CD4-positive, alpha-beta T cell treated with Interleukin-12 subunit alpha and Interleukin-12 subunit beta, for 1 hour (primary cell): ENCODE measurements around the gene GIT1.

ENCODE experiments used
- DNase-seq: peaks from one replicate; pipeline ENCODE4 v3.0.0-alpha.2; 2020

GIT1 gene

GRCh38 chr17:29615492-29616299 is 26.2 kb upstream of the GIT1 start:
- peak; percentile 89 for DNase-seq

GRCh38 chr17:29615048-29615385 is 25.6 kb upstream of the GIT1 start:
- peak; percentile 81 for DNase-seq

- no peak for DNase-seq
Observed at GRCh38 chr17:29614349-29615047, 25.1 kb upstream of the GIT1 start.

- no peak for DNase-seq
Observed at GRCh38 chr17:29613856-29614255, 24.4 kb upstream of the GIT1 start.

- DNase-seq = peak; percentile 94
Observed at GRCh38 chr17:29613352-29613837, 23.9 kb upstream of the GIT1 start.

GRCh38 chr17:29612404-29613280 is 23.2 kb upstream of the GIT1 start:
- no peak for DNase-seq

- DNase-seq = no peak
Observed at GRCh38 chr17:29612094-29612403, 22.6 kb upstream of the GIT1 start.

GRCh38 chr17:29611351-29612093 is 22.1 kb upstream of the GIT1 start:
- no peak for DNase-seq

- no peak for DNase-seq
Observed at GRCh38 chr17:29610395-29610794, 20.9 kb upstream of the GIT1 start.

GRCh38 chr17:29608986-29609385 is 19.5 kb upstream of the GIT1 start:
- no peak for DNase-seq

GRCh38 chr17:29607557-29608195 is 18.2 kb upstream of the GIT1 start:
- no peak for DNase-seq

- no peak for DNase-seq
Observed at GRCh38 chr17:29603109-29603674, 13.7 kb upstream of the GIT1 start.

GRCh38 chr17:29597361-29598172 is 8.1 kb upstream of the GIT1 start:
- no peak for DNase-seq

GRCh38 chr17:29596811-29597210 is 7.4 kb upstream of the GIT1 start:
- no peak for DNase-seq

- DNase-seq = no peak
Observed at GRCh38 chr17:29595943-29596774, 6.7 kb upstream of the GIT1 start.

GRCh38 chr17:29595107-29595942 is 5.9 kb upstream of the GIT1 start:
- DNase-seq = no peak

GRCh38 chr17:29594519-29595090 is 5.2 kb upstream of the GIT1 start:
- no peak for DNase-seq

- no peak for DNase-seq
Observed at GRCh38 chr17:29593591-29594518, 4.4 kb upstream of the GIT1 start.
